ENCODE results near the gene SNED1. TPM values are rescaled to one million over a fixed set of nuclear protein-coding genes. Genes with fewer than 3 reads are reported as not detected.
A peak's percentile ranks its signal among the peaks of the same experiment; 100 is the strongest.

The SNED1 gene
- polyA plus RNA-seq, 3 donors = 0.02 to 3.4 (median 0.12) TPM

GRCh38 chr2:240965905-240966456 is 32.4 kb upstream of the SNED1 start:
- H3K27ac Mint-ChIP-seq = no peak overlapping the region
- Histone ChIP-seq H3K4me1 (ENCODE audit: control insufficient read depth in 1 of 2, insufficient read depth in 2 of 2, low read length in 2 of 2) (peaks cover 51 to 52% of the 10 kb centered on the region in 2 donors), H3K4me3 (replicated peaks in 1 of 3; ENCODE audit: low read depth in 2 of 3, low read length in 3 of 3) (peak overlapping the region in 2 of 3 experiments; percentile 21 to 58), H3K9me3 (replicated peaks in 1 of 2; ENCODE audit: control insufficient read depth in 1 of 2, insufficient read depth in 1 of 2, low read length in 2 of 2) (no peaks in the 10 kb centered on the region), H3K4me2 (replicated peaks; ENCODE audit: extremely low read depth, low read length, poor library complexity, severe bottlenecking) (peak overlapping the region; percentile 59), H3K79me2 (ENCODE audit: insufficient read depth, low read length) (no peaks in the 10 kb centered on the region), H3K9ac (ENCODE audit: insufficient read depth, low read length, poor library complexity, severe bottlenecking) (no peak overlapping the region), H2AFZ (ENCODE audit: insufficient read depth, low read depth, low read length, poor library complexity, severe bottlenecking) (peak overlapping the region; percentile 72), H3K36me3 (replicated peaks in 1 of 2; ENCODE audit: control insufficient read depth in 1 of 2, insufficient read depth in 2 of 2, low read length in 2 of 2) (no peaks in the 10 kb centered on the region), H4K20me1 (ENCODE audit: insufficient read depth, low read length) (no peaks in the 10 kb centered on the region), H3K27me3 (ENCODE audit: control insufficient read depth in 2 of 2, insufficient read depth in 2 of 2, low read length in 2 of 2) (no peaks in the 10 kb centered on the region), H3K27ac (ENCODE audit: low read depth in 1 of 2, low read length in 2 of 2) (peak overlapping the region; percentile 62 to 73)
- peaks cover 0 to 2% (median 0%) of the 10 kb centered on the region in 3 donors for H3K27me3 Mint-ChIP-seq (ENCODE audit: low read depth in 3 of 3)
- intact Hi-C loops (cut with micrococcal nuclease) = no loop called here
- DNase-seq = peak in 1 of 3 donors; percentile 31
- peak overlapping the region; percentile 41 to 69 for H3K4me3 Mint-ChIP-seq
- no peaks in the 10 kb centered on the region for H3K36me3 Mint-ChIP-seq
- TF ChIP-seq CTCF (IDR thresholded peaks at IDR 0.05) = no peak
- WGBS (ENCODE audit: insufficient coverage) = 69% methylated on average over 22 of the region's 28 CpGs
- peaks cover 0 to 6% (median 1%) of the 10 kb centered on the region in 7 donors for H3K9me3 Mint-ChIP-seq
- peaks cover 23% of the 10 kb centered on the region for H3K4me1 Mint-ChIP-seq

- Histone ChIP-seq H3K9me3 (replicated peaks in 1 of 2; ENCODE audit: control insufficient read depth in 1 of 2, insufficient read depth in 1 of 2, low read length in 2 of 2) (no peaks in the 10 kb centered on the region), H3K4me2 (replicated peaks; ENCODE audit: extremely low read depth, low read length, poor library complexity, severe bottlenecking) (peak overlapping the region; percentile 59), H2AFZ (ENCODE audit: insufficient read depth, low read depth, low read length, poor library complexity, severe bottlenecking) (no peak overlapping the region), H4K20me1 (ENCODE audit: insufficient read depth, low read length) (no peaks in the 10 kb centered on the region), H3K79me2 (ENCODE audit: insufficient read depth, low read length) (no peaks in the 10 kb centered on the region), H3K4me1 (ENCODE audit: control insufficient read depth in 1 of 2, insufficient read depth in 2 of 2, low read length in 2 of 2) (peaks cover 46 to 47% of the 10 kb centered on the region in 2 donors), H3K4me3 (replicated peaks in 1 of 3; ENCODE audit: low read depth in 2 of 3, low read length in 3 of 3) (peak overlapping the region in 2 of 3 experiments; percentile 21 to 58), H3K27ac (ENCODE audit: low read depth in 1 of 2, low read length in 2 of 2) (no peak overlapping the region), H3K9ac (ENCODE audit: insufficient read depth, low read length, poor library complexity, severe bottlenecking) (no peak overlapping the region), H3K36me3 (replicated peaks in 1 of 2; ENCODE audit: control insufficient read depth in 1 of 2, insufficient read depth in 2 of 2, low read length in 2 of 2) (no peaks in the 10 kb centered on the region), H3K27me3 (ENCODE audit: control insufficient read depth in 2 of 2, insufficient read depth in 2 of 2, low read length in 2 of 2) (no peaks in the 10 kb centered on the region)
- Mint-ChIP-seq H3K4me1 (peaks cover 23% of the 10 kb centered on the region), H3K9me3 (peaks cover 0 to 6% (median 1%) of the 10 kb centered on the region in 7 donors), H3K27ac (no peak overlapping the region), H3K4me3 (no peak overlapping the region), H3K27me3 (ENCODE audit: low read depth in 3 of 3) (peaks cover 0 to 3% (median 0%) of the 10 kb centered on the region in 3 donors), H3K36me3 (no peaks in the 10 kb centered on the region)
- no peak for DNase-seq
- 95% methylated on average over 10 of the region's 10 CpGs for WGBS (ENCODE audit: insufficient coverage)
- TF ChIP-seq CTCF (IDR thresholded peaks at IDR 0.05) = no peak
- intact Hi-C loops (cut with micrococcal nuclease) = no loop called here
Measured at GRCh38 chr2:240966457-240966905, 31.9 kb upstream of the SNED1 start.

Measured in CD14-positive monocyte (primary cell).